Stimulated activated CD8-positive, alpha-beta memory T cell treated with anti-CD3 and anti-CD28 coated beads, Interleukin-4, amount 100 ng/mL, for 4 hours (primary cell): Measurements from ENCODE around the gene PRUNE2.
"Not testable (repeated sequence)": the region's sequence is repeated elsewhere in the genome, so short reads cannot be mapped to it uniquely, and the experiment has no call there.

ENCODE experiments used
- DNase-seq, 2 donors: peaks; one replicate each; pipeline ENCODE4 v3.0.0-alpha.2; 2020; ENCODE audit warnings: low read depth in 2 of 2, low spot score in 1 of 2

PRUNE2 gene

DNA sequence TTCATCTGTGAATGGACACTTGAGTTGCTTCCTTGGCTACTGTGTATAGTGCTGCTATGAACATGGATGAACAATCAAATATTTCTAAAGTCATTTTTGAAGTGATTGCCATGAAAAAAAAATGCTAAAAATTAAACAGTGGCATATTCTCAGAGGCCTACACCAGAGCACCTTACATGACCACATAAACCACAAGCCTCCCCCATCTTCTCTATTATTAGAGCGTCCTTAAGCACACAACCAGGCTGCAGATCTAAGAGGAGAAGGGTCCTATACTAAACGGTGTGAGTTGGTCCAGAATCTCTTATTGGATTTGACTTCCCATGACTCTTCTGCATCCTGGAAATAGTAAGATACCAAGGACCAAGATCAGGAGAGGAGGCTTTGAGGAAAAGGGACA is 107.4 kb downstream of the PRUNE2 start:
- DNase-seq = no peak

DNA sequence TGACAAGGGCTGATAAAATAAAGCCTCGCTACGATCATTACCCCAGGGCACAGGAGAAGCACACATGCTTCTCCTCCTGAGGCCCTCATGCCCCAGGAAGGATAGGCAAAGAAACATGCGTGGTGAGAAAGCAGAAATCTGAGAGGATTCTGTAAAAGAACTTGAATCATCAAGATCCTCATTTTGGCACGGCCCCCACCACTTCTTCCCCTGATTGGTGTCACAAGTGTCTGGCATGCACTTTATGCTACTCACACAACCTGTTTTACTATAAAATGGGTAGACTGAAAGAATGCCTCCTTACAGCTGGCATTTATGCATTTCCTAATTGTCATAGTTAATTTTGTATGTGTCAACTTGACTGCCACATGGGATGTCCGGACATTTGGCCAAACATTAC is 109.6 kb downstream of the PRUNE2 start:
- DNase-seq = no peak

GRCh38 chr9:76793784-76794431 is 112.0 kb downstream of the PRUNE2 start:
- no peak for DNase-seq

- no peak for DNase-seq
These were observed 116.1 kb downstream of the PRUNE2 start for GRCh38 chr9:76789840-76790239.

DNA sequence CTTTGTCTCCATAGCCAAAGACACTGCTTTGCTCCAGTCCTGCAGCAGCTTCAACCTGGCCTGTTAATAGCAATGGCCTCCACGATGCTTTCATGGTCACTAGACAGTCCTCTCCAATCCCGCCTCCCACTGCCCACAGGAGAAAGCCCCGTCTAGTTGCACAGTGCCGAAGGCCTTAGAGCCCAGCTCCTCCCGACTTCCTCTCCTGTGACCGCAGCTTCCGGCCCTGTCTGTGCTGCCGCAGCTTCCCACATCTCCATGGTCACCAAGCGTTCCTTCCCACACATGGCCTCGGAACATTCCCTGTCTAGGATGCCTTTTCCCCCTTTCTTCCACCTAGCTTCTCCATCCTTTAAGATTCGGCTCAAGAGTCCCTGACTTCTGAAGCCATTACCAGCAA is 118.2 kb downstream of the PRUNE2 start:
- DNase-seq = no peak

GRCh38 chr9:76785501-76785900 is 120.4 kb downstream of the PRUNE2 start:
- DNase-seq = no peak

GRCh38 chr9:76784881-76785280 is 121.0 kb downstream of the PRUNE2 start:
- DNase-seq = no peak

DNA sequence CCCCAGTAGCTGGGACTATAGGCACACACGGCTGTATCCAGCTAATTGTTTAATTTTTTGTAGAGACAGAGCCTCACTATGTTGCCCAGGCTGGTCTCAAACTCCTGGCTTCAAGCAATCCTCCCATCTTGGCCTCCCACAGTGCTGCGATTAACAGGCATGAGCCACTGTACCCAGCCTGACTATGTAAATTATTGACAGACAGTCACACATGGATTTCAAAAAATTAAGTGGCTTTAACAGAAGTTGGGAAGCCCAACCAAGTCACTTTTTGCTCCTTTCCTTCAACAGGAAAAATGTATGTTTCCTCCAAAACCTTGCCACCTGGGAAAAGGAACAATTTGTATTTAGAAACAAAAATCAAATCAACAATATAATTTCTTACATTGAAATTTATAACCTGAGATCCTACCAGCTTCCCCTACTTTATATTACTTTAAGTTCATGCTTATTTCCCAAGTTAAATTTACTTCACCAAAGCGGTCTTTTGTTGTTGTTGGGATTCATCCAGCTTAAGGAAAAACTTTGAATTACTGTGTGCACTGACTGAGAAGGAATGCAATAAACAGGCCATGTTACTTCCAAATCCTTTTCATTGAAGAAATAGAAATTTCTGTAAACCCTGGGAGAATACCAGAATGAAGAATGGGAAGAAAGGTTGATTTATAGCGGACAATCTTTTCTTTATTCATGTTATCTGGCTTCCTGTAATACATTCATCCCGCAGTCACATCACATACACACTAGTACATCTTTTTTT is 133.0 kb downstream of the PRUNE2 start:
- DNase-seq = no peak

GRCh38 chr9:76766126-76766525 is 139.8 kb downstream of the PRUNE2 start:
- no peak for DNase-seq

- DNase-seq = no peak
These were observed 141.8 kb downstream of the PRUNE2 start, which contains the start of gene PCA3 for GRCh38 chr9:76764138-76764537. Gene PCA3, plus strand, starts transcription at chr9:76764438.

DNA sequence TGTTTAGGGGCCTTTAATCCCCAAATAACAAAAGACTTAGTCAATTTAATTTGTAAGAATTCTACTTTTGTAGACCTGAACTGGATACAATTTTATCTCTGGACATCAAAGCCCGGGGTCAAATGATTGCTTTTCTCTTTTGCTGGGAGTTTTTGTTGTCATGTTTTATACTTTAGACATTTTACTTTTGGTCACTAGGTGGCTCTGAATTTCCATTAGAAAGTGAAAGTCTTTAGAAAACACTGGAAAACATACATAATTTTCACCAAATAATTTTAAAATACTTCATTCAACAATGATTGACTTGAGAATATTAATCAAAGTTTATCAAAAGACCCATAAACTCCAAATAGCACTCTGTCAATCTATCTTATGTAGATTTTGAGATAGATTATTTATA is 144.5 kb downstream of the PRUNE2 start:
- no peak for DNase-seq

DNA sequence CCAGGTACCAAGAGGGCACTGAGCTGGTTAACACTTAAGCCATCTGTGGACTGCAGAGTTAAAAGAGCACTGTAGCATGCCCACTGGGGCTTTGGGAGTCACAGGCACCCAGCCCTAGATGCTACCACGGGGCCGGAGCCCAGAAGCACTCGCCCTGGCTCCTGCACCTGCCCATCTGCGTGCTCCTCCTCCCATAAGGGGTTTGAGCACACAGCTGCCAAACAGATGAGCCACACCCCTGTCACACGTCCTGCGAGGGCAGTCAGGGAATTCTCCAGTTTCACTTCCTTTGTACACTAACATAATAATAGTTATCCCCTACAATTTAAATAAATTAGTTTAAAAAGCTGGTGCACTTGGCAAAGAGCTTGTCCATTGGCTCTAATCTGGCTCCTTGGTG is 146.2 kb downstream of the PRUNE2 start:
- no peak for DNase-seq

GRCh38 chr9:76758476-76758875 is 147.4 kb downstream of the PRUNE2 start:
- DNase-seq = no peak

DNA sequence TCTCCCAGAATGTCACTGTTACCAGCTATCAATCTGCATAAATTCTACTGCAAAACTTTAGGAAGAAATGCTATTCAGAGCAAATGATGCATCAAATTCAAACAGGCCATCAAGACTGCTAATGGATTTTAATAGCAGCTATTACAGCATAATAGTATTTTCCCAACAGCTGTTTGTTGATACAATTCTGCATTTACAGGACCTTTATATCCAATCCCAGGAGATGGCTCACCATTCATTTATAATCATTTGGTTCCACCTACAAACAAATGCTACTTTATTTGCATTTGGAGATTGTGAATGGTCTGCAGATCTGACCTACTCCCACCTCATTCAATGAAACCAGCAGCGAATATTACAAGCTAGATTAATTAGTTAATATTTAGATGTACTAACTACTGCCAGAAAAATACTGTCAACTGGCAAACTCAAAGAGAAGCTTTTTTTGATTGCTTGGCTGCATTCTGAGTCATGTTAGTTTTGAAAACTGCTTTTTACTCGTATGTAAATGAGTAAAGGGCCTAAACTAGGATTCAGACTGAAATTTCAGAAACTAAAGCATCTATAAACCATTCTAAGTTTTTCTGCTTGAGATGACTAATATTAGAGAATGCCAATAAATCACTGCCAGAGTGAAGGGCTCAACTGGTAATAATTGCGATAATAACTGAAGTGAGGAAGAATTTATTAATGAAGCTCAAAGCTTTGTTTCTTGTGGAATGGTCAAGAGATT is 148.8 kb downstream of the PRUNE2 start:
- no peak for DNase-seq

DNA sequence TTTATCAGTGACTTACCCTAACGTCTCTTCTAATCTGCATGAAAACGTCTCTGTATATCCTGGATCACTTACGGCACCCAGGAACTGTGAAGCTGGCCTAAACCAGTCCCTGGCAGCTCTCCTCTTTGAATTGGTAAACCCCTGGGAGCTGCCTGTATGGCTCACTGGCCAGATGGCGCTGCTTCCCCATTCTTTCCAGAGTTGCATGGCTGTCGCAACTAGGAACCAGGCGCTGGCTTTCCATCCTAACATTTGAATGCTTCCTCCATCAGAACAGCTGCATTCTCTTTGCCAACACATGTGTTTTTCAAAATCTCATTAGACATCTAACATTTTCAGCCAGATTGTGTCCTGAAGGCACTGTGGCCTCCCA is 149.7 kb downstream of the PRUNE2 start:
- DNase-seq = no peak

GRCh38 chr9:76751001-76751400 is 154.9 kb downstream of the PRUNE2 start:
- no peak for DNase-seq

GRCh38 chr9:76744336-76744735 is 161.6 kb downstream of the PRUNE2 start:
- DNase-seq = no peak

GRCh38 chr9:76743931-76744330 is 162.0 kb downstream of the PRUNE2 start:
- DNase-seq = no peak

DNA sequence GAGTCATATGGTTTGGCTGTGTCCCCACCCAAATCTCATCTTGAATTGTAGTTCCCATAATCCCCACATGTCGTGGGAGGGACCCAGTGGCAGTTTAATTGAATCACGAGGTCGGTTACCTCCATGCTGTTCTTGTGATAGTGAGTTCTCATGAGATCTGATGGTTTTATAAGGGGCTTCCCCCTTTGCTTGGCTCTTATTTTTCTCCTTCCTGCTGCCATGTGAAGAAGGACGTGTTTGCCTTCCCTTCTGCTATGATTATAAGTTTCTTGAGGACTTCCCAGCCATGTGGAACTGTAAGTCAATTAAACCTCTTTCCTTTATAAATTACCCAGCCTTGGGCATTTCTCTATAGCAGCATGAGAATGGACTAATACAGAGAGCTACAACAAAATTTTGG is 163.0 kb downstream of the PRUNE2 start:
- not testable (repeated sequence) for DNase-seq

DNA sequence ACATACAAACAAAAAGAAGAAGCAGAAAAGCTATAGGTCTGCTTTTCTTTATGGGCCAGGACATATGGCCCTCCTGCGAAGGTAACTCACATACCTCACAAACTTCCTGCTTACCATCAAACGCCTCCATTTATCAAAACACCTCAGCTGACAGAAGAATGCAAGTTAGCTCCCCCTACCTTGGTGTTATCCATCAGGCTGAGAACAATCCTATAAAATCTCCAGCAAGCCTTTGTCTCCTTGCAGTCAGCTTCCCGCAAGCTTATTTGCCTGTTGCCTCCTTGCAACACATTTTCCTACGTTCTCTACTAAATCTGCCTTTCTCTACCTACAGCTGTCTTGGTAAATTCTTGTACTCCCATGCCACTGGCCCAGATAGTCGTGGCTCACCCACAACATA is 164.4 kb downstream of the PRUNE2 start:
- no peak for DNase-seq

DNA sequence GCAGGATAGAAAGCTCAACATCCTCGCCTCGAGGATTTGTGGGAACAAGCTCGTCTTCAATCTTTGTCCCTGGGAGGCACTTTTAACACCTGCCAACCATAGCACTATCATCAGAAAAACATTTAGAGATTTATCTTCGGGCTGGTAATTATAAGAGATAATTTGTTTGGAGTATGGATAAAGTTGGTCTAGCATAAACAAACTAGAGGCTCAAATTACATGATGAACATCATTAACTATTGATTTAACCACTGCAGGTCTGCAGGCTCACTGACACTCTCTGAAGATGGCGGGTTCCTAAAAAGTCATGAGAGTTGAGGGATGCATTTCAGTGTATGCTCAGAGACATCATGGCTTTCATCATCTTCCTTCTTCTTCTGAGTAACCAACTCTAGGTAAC is 167.5 kb downstream of the PRUNE2 start:
- no peak for DNase-seq
